NCI-H446 treated with DMSO at 0.1 percent for 48 hours (cell line): Measurements from ENCODE around the gene PTPRN2.
"Not testable (repeated sequence)": the region's sequence is repeated elsewhere in the genome, so short reads cannot be mapped to it uniquely, and the experiment has no call there.

Experiments
- DNase-seq: peaks from one replicate; lab custom pipeline; 2025; lab: John Stamatoyannopoulos, UW

Gene PTPRN2

DNA sequence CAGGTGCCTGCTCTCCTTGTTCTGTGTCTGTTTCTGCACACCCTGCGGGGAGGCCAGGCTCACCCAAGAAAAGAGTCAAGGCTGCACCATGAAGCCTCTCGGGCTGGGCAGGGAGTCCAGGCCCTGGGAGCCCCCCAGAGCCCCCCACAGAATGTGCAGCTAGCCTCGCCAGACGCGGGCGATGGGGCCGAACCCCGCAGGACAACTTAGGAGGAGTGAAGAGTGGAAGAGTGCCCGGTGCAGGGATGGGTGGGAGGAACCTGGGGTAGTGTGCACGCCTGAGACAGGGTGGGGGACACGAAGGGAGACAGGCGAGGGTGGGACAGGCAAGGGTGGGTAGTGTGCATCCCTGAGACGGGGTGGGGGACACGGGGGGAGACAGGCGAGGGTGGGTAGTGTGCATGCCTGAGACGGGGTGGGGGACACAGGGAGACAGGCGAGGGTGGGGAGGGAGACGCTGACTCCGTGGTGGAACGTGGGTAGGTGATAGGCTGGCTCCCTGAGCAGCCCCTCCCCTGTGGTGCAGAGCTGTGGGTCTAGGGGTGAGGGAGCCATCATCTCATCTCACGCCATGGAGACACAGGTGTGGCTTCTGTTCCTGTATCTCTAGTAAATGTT lies 635.5 kb downstream of the PTPRN2 start:
- DNase-seq = no peak

DNA sequence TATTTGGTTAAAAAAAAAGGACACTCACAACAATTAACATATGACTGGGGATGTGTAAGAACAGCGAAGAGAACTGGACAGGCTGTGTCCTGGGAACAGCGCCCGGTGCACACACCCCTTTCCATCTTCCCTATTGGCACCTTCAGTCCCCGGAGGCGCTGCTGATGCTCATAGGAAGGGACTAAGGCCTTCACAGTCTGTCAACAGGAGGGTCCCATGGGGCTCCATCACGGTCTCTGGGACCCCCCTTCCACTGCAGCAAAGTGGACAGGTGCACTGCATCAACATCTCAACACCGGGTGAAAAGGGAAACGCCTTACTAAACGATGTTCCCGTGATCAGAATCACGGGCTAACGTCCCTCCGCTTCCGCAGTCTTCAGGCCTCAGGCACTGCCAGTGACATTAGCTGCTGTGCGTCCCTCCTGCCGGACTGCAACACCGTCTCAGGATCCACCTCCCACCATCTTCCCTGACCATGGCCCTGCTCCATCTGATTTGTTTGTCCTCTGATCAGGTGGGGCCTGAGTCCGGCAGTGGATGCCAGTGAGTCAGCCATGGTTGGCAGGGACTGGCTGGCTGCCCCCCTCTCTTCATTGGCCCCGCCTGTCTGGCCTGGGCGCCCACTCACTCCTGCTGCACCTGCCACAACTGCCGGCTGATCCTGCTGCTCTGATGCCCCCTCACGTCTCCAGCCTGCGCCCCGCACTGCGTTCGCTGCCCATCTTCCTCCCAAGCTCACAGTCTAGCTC lies 636.1 kb downstream of the PTPRN2 start:
- no peak for DNase-seq

- no peak for DNase-seq
Measured at GRCh38 chr7:157949711-157950110, 637.9 kb downstream of the PTPRN2 start.

GRCh38 chr7:157947504-157947903 lies 640.1 kb downstream of the PTPRN2 start:
- no peak for DNase-seq

GRCh38 chr7:157946398-157947060 lies 641.1 kb downstream of the PTPRN2 start:
- no peak for DNase-seq

- DNase-seq = no peak
Measured at GRCh38 chr7:157945401-157945800, 642.2 kb downstream of the PTPRN2 start.

DNA sequence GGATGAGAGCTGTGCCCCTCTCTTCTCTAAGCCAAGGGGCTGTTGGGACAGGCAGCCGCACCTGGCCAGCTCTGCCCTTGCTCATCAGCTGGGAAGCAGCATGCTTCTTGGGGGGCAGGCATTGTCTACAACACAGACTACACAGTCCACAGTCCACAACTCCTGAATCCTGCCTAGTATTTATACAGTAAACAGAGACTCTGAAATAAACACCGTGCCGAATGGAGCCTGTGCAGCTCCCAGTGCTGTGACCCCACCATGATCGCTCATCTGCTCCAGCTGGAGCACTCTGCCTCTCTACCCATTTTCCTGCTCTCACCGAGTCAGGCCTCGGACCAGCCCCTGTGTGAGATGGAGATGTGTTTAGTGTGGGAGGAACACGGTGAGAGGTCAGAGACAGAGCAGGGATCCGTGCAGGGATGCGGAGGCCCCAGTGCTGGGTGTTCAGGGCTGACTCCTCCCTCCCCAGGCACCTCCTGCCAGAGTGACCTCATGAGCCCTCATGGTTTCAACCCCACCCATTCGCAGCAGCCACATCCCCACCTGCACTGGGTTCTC lies 642.8 kb downstream of the PTPRN2 start:
- no peak for DNase-seq

DNA sequence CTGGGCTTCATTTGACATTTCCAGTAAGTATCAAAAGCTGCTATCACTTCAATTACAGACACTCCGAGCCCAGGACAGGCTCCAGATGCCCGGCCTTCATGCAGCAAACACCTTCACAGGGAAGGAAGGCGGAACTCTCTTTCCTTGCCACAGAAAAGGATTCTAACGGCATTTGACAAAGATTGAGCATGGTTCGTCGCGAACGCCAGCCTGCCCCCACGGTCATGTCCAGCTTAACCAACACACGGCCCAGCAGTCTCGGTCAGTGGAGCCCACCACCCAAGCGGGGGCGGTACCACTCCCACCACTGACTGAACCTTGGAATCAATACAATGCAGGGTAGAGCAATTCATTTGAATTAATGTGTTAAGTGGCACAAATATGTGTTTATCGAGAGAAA lies 643.6 kb downstream of the PTPRN2 start:
- no peak for DNase-seq

- no peak for DNase-seq
Measured at GRCh38 chr7:157943561-157943960, 644.1 kb downstream of the PTPRN2 start.

DNA sequence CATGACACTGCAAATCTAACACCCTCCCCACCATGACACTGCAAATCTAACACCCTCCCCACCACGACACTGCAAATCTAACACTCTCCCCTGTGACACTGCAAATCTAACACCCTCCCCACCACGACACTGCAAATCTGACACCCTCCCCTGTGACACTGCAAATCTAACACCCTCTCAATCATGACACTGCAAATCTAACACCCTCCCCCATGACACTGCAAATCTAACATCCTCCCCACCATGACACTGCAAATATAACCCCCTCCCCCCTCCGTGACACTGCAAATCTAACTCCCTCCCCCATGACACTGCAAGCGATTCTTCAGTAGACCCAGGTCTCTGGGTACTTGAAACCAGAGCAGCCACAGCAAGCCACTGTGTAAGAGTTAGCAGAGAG lies 646.4 kb downstream of the PTPRN2 start:
- DNase-seq = no peak

- DNase-seq = no peak
Measured at GRCh38 chr7:157940497-157940896, 647.1 kb downstream of the PTPRN2 start.

DNA sequence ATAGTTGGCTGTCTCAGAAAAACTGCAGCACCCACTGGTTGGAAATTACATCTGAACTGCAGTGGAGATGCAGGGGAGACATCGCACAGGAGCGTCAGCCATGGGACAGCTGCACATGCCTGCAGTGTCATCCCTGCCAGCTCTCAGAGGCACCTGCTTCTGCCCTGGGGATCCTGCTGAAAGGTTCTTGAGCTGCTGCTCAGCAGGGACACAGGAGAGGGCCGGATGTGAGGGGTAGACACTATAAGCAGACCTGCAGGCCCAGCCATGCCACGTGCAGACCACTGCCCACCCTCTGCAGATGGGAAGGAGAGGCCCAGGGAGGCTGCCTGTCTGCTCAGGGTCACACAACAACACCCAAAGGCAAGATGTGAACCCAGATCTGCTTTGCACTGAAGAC lies 649.4 kb downstream of the PTPRN2 start:
- DNase-seq = no peak

GRCh38 chr7:157937406-157937805 lies 650.2 kb downstream of the PTPRN2 start:
- no peak for DNase-seq

- no peak for DNase-seq
Measured at GRCh38 chr7:157936976-157937375, 650.6 kb downstream of the PTPRN2 start.

DNA sequence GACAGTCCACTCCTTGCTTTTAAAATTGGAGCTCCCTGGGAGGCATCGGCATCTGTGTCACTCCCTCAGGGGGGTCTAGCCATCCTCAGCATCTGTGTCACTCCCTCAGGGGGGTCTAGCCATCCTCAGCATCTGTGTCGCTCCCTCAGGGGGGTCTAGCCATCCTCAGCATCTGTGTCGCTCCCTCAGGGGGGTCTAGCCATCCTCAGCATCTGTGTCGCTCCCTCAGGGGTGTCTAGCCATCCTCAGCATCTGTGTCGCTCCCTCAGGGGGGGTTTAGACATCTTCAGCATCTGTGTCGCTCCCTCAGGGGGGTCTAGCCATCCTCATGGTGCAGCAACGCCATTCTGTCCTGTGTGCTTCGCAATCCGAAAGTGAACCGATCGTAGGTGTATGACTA lies 651.9 kb downstream of the PTPRN2 start:
- not testable (repeated sequence) for DNase-seq

DNA sequence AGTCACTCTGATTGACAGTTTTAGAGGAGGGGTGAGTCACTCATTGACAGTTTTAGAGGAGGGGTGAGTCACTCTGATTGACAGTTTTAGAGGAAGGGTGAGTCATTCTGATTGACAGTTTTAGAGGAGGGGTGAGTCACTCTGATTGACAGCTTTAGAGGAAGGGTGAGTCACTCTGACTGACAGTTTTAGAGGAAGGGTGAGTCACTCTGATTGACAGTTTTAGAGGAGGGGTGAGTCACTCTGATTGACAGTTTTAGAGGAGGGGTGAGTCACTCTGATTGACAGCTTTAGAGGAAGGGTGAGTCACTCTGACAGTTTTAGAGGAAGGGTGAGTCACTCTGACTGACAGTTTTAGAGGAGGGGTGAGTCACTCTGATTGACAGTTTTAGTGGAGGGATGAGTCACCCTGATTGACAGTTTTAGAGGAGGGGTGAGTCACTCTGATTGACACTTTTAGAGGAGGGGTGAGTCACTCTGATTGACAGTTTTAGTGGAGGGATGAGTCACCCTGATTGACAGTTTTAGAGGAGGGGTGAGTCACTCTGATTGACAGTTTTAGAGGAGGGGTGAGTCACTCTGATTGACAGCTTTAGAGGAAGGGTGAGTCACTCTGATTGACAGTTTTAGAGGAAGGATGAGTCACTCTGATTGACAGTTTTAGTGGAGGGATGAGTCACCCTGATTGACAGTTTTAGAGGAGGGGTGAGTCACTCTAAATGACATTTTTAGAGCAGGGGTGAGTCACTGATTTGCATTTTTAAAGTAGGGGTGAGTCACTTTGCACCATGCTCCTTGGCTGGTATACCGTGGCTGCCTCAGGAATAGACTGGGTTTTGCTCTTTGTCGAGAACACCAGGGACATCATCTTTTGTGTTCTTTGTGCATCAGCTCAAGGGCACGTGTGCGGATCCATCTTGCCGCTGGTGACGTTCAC lies 654.1 kb downstream of the PTPRN2 start:
- not testable (repeated sequence) for DNase-seq

DNA sequence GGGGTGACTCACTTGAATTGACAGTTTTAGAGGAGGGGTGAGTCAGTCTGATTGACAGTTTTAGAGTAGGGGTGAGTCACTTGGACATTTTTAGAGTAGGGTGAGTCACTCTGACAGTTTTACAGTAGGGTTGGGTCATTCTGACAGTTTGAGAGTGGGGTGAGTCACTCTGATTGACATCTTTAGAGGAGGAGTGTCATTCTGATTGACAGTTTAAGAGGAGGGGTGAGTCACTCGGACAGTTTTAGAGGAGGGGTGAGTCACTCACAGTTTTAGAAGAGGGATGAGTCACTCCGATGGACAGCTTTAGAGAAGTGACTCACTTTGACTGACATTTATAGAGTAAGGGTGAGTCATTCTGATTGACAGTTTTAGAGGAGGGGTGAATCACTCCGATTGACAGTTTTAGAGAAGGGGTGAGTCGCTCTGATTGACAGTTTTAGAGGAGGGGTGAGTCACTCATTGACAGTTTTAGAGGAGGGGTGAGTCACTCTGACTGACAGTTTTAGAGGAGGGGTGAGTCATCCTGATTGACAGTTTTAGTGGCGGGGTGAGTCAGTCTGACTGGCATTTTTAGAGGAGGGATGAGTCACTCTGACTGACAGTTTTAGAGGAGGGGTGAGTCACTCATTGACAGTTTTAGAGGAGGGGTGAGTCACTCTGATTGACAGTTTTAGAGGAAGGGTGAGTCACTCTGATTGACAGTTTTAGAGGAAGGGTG lies 655.0 kb downstream of the PTPRN2 start:
- DNase-seq = no peak

GRCh38 chr7:157930926-157931466 lies 656.6 kb downstream of the PTPRN2 start:
- DNase-seq = no peak

GRCh38 chr7:157930441-157930840 lies 657.2 kb downstream of the PTPRN2 start:
- no peak for DNase-seq

- no peak for DNase-seq
Measured at GRCh38 chr7:157929671-157930070, 658.0 kb downstream of the PTPRN2 start.
